GM20000 (cell line): ENCODE results near the gene PCOLCE2.

Source experiments
- DNase-seq: peaks from one replicate; pipeline ENCODE4 v3.0.0; 2012; ENCODE audit warnings: low spot score
- CTCF ChIP-seq: IDR thresholded peaks from 2 replicates; pipeline ENCODE4 v1.5.1; 2012; ENCODE audit warnings: mild to moderate bottlenecking, control low read depth; ENCODE audit errors: extremely low read depth, missing control alignments

PCOLCE2 gene

GRCh38 chr3:142914286-142914811, 25.5 kb upstream of the PCOLCE2 start:
- DNase-seq = no peak
- no peak for TF ChIP-seq CTCF

DNA sequence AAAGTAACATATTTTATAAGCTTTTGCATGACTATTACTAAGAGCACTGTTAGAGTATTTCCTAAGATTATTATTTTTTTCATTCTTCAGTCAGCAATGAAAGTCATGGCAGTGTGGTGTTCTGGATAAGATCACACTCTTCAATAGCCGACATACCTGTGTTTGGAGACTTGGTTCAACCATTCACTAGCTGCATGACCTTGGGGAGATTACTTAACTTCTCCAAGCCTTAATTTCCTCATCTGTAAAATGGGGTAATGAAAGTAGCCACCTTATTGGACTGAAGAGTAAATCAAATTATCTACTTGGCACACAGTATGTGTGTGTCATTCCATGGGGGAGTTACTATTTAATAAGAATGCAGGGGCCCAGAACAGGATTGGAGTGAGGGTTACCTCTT, 24.5 kb upstream of the PCOLCE2 start:
- no peak for DNase-seq
- no peak for TF ChIP-seq CTCF

GRCh38 chr3:142912402-142913172, 23.7 kb upstream of the PCOLCE2 start:
- DNase-seq = no peak
- TF ChIP-seq CTCF = no peak

GRCh38 chr3:142910280-142910679, 21.4 kb upstream of the PCOLCE2 start:
- TF ChIP-seq CTCF = no peak
- DNase-seq = no peak

GRCh38 chr3:142909282-142909681, 20.4 kb upstream of the PCOLCE2 start:
- TF ChIP-seq CTCF = no peak
- no peak for DNase-seq

GRCh38 chr3:142907996-142908395, 19.1 kb upstream of the PCOLCE2 start:
- TF ChIP-seq CTCF = no peak
- no peak for DNase-seq

DNA sequence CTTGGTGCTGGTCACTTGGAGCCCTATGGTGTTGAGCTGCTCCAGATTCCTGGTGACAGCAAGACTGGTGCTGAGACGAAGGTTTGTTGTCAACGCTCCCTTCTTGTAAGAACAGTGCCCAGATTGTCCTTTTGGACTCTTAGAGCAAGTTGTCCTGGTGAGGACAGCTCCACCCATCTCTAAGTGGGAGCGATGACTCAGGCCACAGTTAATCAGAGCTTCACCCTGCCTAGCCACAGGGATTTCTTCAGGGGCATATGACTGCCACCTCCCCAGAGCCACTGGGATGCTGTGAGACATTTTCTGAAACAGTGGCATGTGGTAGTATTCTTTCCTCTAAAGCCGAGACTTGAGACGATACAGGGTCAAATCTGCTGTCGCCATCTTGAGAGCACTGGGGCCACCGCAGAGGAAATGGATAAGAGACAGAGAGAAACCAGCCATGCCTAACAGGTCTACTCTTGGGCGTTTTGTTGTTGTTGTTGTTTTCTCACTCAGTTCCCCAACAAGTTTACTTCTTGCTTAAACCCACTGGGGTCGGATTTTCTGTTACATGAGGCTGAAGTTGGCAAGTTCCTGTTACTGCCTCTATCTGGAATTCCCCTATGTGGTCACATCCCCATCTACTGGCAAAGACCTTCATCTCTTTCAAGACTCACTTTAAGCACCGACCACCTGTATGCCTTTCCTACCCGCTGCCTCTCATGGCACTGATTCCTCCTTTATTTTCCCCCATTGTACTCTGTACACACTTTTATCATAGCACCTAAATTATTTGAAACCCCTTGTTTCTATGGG, 16.0 kb upstream of the PCOLCE2 start:
- no peak for DNase-seq
- no peak for TF ChIP-seq CTCF
